ENCODE results near the gene R3HCC1L. TPM values are rescaled to one million over a fixed set of nuclear protein-coding genes. Genes with fewer than 3 reads are reported as not detected.
"Not testable (repeated sequence)": the region's sequence is repeated elsewhere in the genome, so short reads cannot be mapped to it uniquely, and the experiment has no call there.

R3HCC1L gene
- total RNA-seq, 4 donors from 2014 or later = 17.7 to 27.3 (median 25.3) TPM

- in situ Hi-C loops (cut with MboI; ENCODE audit: low pct_ligation_motif_present in 1 of 4, low pct_unique_long_range_greater_than_20kb in 1 of 4, low sequenced_read_pairs in 3 of 4) = no loop called here
- peaks cover 0 to 5% (median 0%) of the 10 kb centered on the region in 4 donors for H3K4me1 ChIP-seq
- no peak overlapping the region for H3K27ac ChIP-seq
- TF ChIP-seq, protein P1, sequence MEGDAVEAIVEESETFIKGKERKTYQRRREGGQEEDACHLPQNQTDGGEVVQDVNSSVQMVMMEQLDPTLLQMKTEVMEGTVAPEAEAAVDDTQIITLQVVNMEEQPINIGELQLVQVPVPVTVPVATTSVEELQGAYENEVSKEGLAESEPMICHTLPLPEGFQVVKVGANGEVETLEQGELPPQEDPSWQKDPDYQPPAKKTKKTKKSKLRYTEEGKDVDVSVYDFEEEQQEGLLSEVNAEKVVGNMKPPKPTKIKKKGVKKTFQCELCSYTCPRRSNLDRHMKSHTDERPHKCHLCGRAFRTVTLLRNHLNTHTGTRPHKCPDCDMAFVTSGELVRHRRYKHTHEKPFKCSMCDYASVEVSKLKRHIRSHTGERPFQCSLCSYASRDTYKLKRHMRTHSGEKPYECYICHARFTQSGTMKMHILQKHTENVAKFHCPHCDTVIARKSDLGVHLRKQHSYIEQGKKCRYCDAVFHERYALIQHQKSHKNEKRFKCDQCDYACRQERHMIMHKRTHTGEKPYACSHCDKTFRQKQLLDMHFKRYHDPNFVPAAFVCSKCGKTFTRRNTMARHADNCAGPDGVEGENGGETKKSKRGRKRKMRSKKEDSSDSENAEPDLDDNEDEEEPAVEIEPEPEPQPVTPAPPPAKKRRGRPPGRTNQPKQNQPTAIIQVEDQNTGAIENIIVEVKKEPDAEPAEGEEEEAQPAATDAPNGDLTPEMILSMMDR (IDR thresholded peaks at IDR 0.05) = no peak
- TF ChIP-seq EP300 (IDR thresholded peaks at IDR 0.05; ENCODE audit: low read depth) = no peak
- TF ChIP-seq POLR2AphosphoS5 (IDR thresholded peaks at IDR 0.05) = no peak
- TF ChIP-seq POLR2A (IDR thresholded peaks at IDR 0.05) = no peak
- no peak overlapping the region for H3K4me3 ChIP-seq
- peaks cover 11 to 19% of the 10 kb centered on the region in 2 donors for H3K9me3 ChIP-seq
- WGBS, 2 donors (ENCODE audit: low coverage in 1 of 2) = 97% methylated on average over 6 of the region's 6 CpGs; no CpG with 5 or more reads in 1 of the 2 donors
- no peak for DNase-seq
- no peaks in the 10 kb centered on the region for H3K27me3 ChIP-seq
- no peaks in the 10 kb centered on the region for H3K36me3 ChIP-seq
- intact Hi-C loops (cut with DNase I; ENCODE audit: low total_unique reads) = no loop called here
Observed at GRCh38 chr10:98223874-98224273, 89.4 kb downstream of the R3HCC1L start.

- no peak overlapping the region for H3K27ac ChIP-seq
- no peak for DNase-seq
- peaks cover 0 to 5% (median 0%) of the 10 kb centered on the region in 4 donors for H3K4me1 ChIP-seq
- in situ Hi-C loops (cut with MboI; ENCODE audit: low pct_ligation_motif_present in 1 of 4, low pct_unique_long_range_greater_than_20kb in 1 of 4, low sequenced_read_pairs in 3 of 4) (no loop called here), intact Hi-C loops (cut with DNase I; ENCODE audit: low total_unique reads) (no loop called here)
- H3K9me3 ChIP-seq = peaks cover 4 to 13% of the 10 kb centered on the region in 2 donors
- no peaks in the 10 kb centered on the region for H3K27me3 ChIP-seq
- TF ChIP-seq EP300 (IDR thresholded peaks at IDR 0.05; ENCODE audit: low read depth) (no peak), POLR2A (IDR thresholded peaks at IDR 0.05) (no peak), POLR2AphosphoS5 (IDR thresholded peaks at IDR 0.05) (no peak)
- TF ChIP-seq, protein P1 (IDR thresholded peaks at IDR 0.05) = no peak
- H3K36me3 ChIP-seq = no peaks in the 10 kb centered on the region
- 68 to 71% methylated on average over 2 of the region's 2 CpGs for WGBS, 2 donors (ENCODE audit: low coverage in 1 of 2)
- no peak overlapping the region for H3K4me3 ChIP-seq
Observed at GRCh38 chr10:98224509-98224908, 90.1 kb downstream of the R3HCC1L start.

- Histone ChIP-seq H3K9me3 (peaks cover 0 to 8% of the 10 kb centered on the region in 2 donors), H3K36me3 (no peaks in the 10 kb centered on the region), H3K4me1 (peaks cover 0 to 5% (median 0%) of the 10 kb centered on the region in 4 donors), H3K4me3 (no peak overlapping the region), H3K27ac (no peak overlapping the region), H3K27me3 (no peaks in the 10 kb centered on the region)
- WGBS, 2 donors (ENCODE audit: low coverage in 1 of 2) = 91% methylated on average over 1 of the region's 1 CpG
- TF ChIP-seq, protein P1 (IDR thresholded peaks at IDR 0.05) = no peak
- TF ChIP-seq POLR2AphosphoS5 (IDR thresholded peaks at IDR 0.05) (no peak), EP300 (IDR thresholded peaks at IDR 0.05; ENCODE audit: low read depth) (no peak), POLR2A (IDR thresholded peaks at IDR 0.05) (no peak)
- in situ Hi-C loops (cut with MboI; ENCODE audit: low pct_ligation_motif_present in 1 of 4, low pct_unique_long_range_greater_than_20kb in 1 of 4, low sequenced_read_pairs in 3 of 4) (no loop called here), intact Hi-C loops (cut with DNase I; ENCODE audit: low total_unique reads) (no loop called here)
- DNase-seq = no peak
Observed at GRCh38 chr10:98224996-98225395, 90.5 kb downstream of the R3HCC1L start.

DNA sequence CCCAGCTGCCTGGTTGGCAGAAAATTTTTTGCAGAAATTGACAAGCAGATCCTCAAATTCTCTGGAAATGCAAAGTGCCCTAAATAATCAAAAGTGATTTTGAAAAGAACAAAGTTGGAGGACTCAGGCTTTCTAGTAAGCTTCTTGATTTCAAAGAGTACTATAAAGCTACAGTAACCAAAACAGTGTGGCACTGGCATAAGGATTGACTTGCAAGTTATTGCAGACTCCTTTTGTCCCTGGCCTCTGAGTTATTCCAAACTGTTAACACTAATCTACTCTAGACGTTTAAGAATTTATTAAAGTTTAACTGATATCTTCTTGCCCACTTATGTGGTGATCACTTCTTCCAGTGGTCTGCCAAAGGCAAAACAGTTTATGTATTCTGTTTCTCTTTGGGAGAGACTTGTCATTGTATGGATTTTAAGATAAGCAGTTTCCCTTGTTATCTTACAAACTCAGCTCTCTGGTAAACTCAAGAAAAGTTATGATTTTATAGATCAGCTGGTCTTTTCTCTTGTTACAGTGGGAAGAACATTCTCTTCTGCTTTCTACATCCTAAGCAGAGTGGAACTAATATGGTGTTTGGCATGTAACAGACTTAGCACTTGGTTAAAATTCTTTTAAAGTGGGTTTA is 92.2 kb downstream of the R3HCC1L start:
- Histone ChIP-seq H3K27me3 (no peaks in the 10 kb centered on the region), H3K4me1 (peaks cover 0 to 5% (median 0%) of the 10 kb centered on the region in 4 donors), H3K36me3 (peaks cover 0 to 3% (median 0%) of the 10 kb centered on the region in 4 donors), H3K4me3 (no peak overlapping the region), H3K9me3 (peaks cover 0 to 7% of the 10 kb centered on the region in 2 donors), H3K27ac (no peak overlapping the region)
- intact Hi-C loops (cut with DNase I; ENCODE audit: low total_unique reads) = no loop called here
- DNase-seq = no peak
- in situ Hi-C loops (cut with MboI; ENCODE audit: low pct_ligation_motif_present in 1 of 4, low pct_unique_long_range_greater_than_20kb in 1 of 4, low sequenced_read_pairs in 3 of 4) = no loop called here
- 72 to 86% methylated on average over 1 of the region's 1 CpG for WGBS, 2 donors (ENCODE audit: low coverage in 1 of 2)
- TF ChIP-seq, protein P1 (IDR thresholded peaks at IDR 0.05) = no peak
- TF ChIP-seq POLR2AphosphoS5 (IDR thresholded peaks at IDR 0.05) = no peak
- TF ChIP-seq EP300 (IDR thresholded peaks at IDR 0.05; ENCODE audit: low read depth) = no peak
- no peak for TF ChIP-seq POLR2A (IDR thresholded peaks at IDR 0.05)

DNA sequence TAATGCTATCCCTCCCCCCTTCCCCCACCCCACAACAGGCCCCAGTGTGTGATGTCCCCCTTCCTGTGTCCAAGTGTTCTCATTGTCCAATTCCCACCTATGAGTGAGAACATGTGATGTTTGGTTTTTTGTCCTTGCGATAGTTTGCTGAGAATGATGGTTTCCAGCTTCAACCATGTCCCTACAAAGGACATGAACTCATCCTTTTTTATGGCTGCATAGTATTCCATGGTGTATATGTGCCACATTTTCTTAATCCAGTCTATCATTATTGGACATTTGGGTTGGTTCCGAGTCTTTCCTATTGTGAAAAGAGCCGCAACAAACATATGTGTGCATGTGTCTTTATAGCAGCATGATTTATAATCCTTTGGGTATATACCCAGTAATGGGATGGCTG is 93.3 kb downstream of the R3HCC1L start:
- DNase-seq; H3K9me3 ChIP-seq; intact Hi-C loops (cut with DNase I; ENCODE audit: low total_unique reads); H3K27ac ChIP-seq; H3K4me3 ChIP-seq; H3K27me3 ChIP-seq; H3K4me1 ChIP-seq; in situ Hi-C loops (cut with MboI; ENCODE audit: low pct_ligation_motif_present in 1 of 4, low pct_unique_long_range_greater_than_20kb in 1 of 4, low sequenced_read_pairs in 3 of 4); H3K36me3 ChIP-seq: not testable (repeated sequence)
- 97 to 100% methylated on average over 2 to 3 of the region's 3 CpGs for WGBS, 2 donors (ENCODE audit: low coverage in 1 of 2)

GRCh38 chr10:98228266-98228665 is 93.8 kb downstream of the R3HCC1L start:
- H3K36me3 ChIP-seq; DNase-seq; H3K9me3 ChIP-seq; in situ Hi-C loops (cut with MboI; ENCODE audit: low pct_ligation_motif_present in 1 of 4, low pct_unique_long_range_greater_than_20kb in 1 of 4, low sequenced_read_pairs in 3 of 4); H3K4me3 ChIP-seq; H3K4me1 ChIP-seq; H3K27ac ChIP-seq; intact Hi-C loops (cut with DNase I; ENCODE audit: low total_unique reads); H3K27me3 ChIP-seq: not testable (repeated sequence)
- 88 to 91% methylated on average over 1 of the region's 1 CpG for WGBS, 2 donors (ENCODE audit: low coverage in 1 of 2)
